Tibial nerve (tissue), 4 donors: ENCODE measurements around the gene MPHOSPH10. TPM values are rescaled to one million over a fixed set of nuclear protein-coding genes. Genes with fewer than 3 reads are reported as not detected.

Source experiments
- DNase-seq, 2 donors: peaks; one replicate each; pipeline ENCODE4 v3.0.0-alpha.2; 2019; ENCODE audit warnings: low spot score in 2 of 2
- H3K27ac ChIP-seq, 4 donors: fragments of 200-600 bp; sonication (generic) in 3 of 4; one replicate each; pipeline ENCODE4 v1.5.1; 2017 to 2019; ENCODE audit warnings: mild to moderate bottlenecking in 1 of 4
- H3K27me3 ChIP-seq, 2 donors: fragments of 200-600 bp; sonication (generic) in 1 of 2; one replicate each; pipeline versions ENCODE4 v1.5.1 to v1.6.0; 2017 to 2019
- H3K36me3 ChIP-seq, 3 donors: fragments of 200-600 bp; sonication (generic); one replicate each; pipeline ENCODE4 v1.5.1; 2018 to 2019
- H3K4me1 ChIP-seq, 4 donors: fragments of 200-600 bp; sonication (generic) in 3 of 4; one replicate each; pipeline ENCODE4 v1.5.1; 2017 to 2019
- H3K4me3 ChIP-seq, 4 donors: fragments of 200-600 bp; sonication (generic) in 3 of 4; one replicate each; pipeline ENCODE4 v1.5.1; 2017 to 2019; ENCODE audit warnings: mild to moderate bottlenecking in 1 of 4, moderate library complexity in 1 of 4
- H3K9me3 ChIP-seq, 4 donors: fragments of 200-600 bp; sonication (generic) in 3 of 4; one replicate each; pipeline ENCODE4 v1.5.1; 2017 to 2019
- EP300 ChIP-seq, 2 donors: sonication (generic); formaldehyde crosslinking; IDR thresholded peaks; one replicate each; pipeline ENCODE4 v1.6.1; 2017; ENCODE audit warnings: antibody characterized with exemption in 2 of 2, mild to moderate bottlenecking in 1 of 2
- POLR2A ChIP-seq, 2 donors: fragments of 450-650 bp; IDR thresholded peaks; one replicate each; pipeline ENCODE4 v1.6.1; 2017; ENCODE audit warnings: antibody characterized with exemption in 2 of 2, mild to moderate bottlenecking in 2 of 2, moderate library complexity in 2 of 2
- WGBS, 2 donors: methylation state at CpG; one replicate each; pipeline ENCODE4 v1.1.5; 2018; 5-methylcytosine and 5-hydroxymethylcytosine counted together
- total RNA-seq, 4 donors: library from RNA; depleted of rRNA; stranded (reverse); fragments of >200 nt; gene quantifications; one replicate each; pipeline ENCODE4 v1.1.0, GENCODE V29; 2016
- TF ChIP-seq, protein P1 (sequence below), 5 experiments: fragments of 200-600 bp in 3 of 5; fragments of 450-650 bp in 2 of 5; sonication (generic) in 3 of 5; IDR thresholded peaks; one replicate each; pipeline ENCODE4 v1.5.1; 2016 to 2019; ENCODE audit warnings: antibody characterized with exemption in 5 of 5, mild to moderate bottlenecking in 3 of 5, moderate library complexity in 2 of 5

Gene MPHOSPH10
- total RNA-seq, 4 donors from 2014 or later, result 15.3 to 30.8 (median 16.6) TPM

DNA sequence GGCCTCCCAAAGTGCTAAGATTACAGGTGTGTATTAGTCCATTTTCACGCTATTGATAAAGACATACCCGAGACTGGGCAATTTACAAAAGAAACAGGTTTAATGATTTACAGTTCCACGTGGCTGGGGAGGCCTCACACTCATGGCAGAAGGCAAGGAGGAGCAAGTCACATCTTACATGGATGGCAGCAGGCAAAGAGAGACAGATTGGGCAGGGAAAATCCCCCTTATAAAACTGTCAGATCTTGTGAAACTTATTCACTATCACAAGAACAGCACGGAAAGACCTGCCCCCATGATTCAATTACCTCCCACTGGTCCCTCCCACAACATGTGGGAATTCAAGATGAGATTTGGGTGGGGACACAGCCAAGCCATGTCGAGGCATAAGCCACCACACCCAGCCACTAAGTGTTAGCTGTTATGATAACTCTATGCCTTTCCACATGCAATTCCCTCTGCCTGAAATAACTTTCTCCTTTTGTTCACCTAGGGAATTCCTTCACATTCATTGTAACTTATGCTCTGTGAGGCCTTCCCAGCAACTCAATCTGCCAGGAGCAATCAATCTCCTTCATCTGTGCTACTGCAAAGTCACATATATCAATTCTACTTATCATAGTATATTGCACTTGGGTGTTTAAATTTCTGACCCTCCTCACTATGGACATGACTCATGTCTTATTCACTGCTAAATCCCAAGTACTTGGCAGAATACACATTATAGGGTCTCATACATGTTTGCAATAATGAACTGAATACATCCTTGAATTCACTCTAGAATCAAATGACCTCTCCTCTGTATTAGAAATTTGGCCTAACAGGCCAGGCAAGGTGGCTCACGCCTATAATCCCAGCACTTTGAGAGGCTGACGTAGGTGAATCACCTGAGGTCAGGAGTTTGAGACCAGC is 7.8 kb upstream of the MPHOSPH10 start:
- WGBS, 2 donors, result 88 to 92% methylated on average over 7 of the region's 7 CpGs
- Histone ChIP-seq H3K9me3 (no peaks in the 10 kb centered on the region), H3K4me1 (peaks cover 0 to 12% (median 0%) of the 10 kb centered on the region in 4 donors), H3K4me3 (no peak overlapping the region), H3K27me3 (no peaks in the 10 kb centered on the region), H3K27ac (no peak overlapping the region), H3K36me3 (peaks cover 0 to 58% (median 0%) of the 10 kb centered on the region in 3 donors)
- TF ChIP-seq POLR2A (IDR thresholded peaks at IDR 0.05) (no peak), EP300 (IDR thresholded peaks at IDR 0.05) (no peak)
- TF ChIP-seq, protein P1, sequence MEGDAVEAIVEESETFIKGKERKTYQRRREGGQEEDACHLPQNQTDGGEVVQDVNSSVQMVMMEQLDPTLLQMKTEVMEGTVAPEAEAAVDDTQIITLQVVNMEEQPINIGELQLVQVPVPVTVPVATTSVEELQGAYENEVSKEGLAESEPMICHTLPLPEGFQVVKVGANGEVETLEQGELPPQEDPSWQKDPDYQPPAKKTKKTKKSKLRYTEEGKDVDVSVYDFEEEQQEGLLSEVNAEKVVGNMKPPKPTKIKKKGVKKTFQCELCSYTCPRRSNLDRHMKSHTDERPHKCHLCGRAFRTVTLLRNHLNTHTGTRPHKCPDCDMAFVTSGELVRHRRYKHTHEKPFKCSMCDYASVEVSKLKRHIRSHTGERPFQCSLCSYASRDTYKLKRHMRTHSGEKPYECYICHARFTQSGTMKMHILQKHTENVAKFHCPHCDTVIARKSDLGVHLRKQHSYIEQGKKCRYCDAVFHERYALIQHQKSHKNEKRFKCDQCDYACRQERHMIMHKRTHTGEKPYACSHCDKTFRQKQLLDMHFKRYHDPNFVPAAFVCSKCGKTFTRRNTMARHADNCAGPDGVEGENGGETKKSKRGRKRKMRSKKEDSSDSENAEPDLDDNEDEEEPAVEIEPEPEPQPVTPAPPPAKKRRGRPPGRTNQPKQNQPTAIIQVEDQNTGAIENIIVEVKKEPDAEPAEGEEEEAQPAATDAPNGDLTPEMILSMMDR (IDR thresholded peaks at IDR 0.05), result no peak
- DNase-seq, result no peak

- 91 to 92% methylated on average over 7 of the region's 7 CpGs for WGBS, 2 donors
- Histone ChIP-seq H3K27me3 (no peaks in the 10 kb centered on the region), H3K36me3 (peaks cover 0 to 28% (median 0%) of the 10 kb centered on the region in 3 donors), H3K4me3 (no peak overlapping the region), H3K9me3 (no peaks in the 10 kb centered on the region), H3K27ac (no peak overlapping the region), H3K4me1 (peaks cover 0 to 30% (median 4%) of the 10 kb centered on the region in 4 donors)
- no peak for TF ChIP-seq EP300 (IDR thresholded peaks at IDR 0.05)
- TF ChIP-seq, protein P1 (IDR thresholded peaks at IDR 0.05), result no peak
- TF ChIP-seq POLR2A (IDR thresholded peaks at IDR 0.05), result no peak
- DNase-seq, result no peak
These were observed 4.7 kb upstream of the MPHOSPH10 start for GRCh38 chr2:71125506-71126294.

DNA sequence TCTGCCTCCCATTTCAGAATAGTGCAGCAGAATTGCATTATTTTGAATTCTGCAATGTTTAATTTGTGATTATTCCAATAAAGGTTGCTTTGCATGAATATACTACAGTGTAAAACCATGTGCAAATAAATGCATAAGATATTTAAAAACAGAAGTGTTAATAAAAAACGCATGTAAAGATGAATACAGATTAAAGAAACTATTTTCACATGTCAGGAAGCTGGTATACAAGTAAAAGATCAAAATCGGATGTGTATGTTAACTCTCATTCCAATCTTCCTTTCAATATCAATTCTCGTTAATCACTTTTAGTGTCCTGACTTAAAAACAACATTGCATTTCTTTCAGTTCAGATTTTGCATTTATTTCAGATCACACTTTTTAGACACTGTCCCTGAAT is 3.5 kb upstream of the MPHOSPH10 start:
- no peak overlapping the region for H3K4me3 ChIP-seq
- H3K4me1 ChIP-seq, result peaks cover 0 to 40% (median 9%) of the 10 kb centered on the region in 4 donors

GRCh38 chr2:71129114-71129901 is 1.1 kb upstream of the MPHOSPH10 start:
- TF ChIP-seq, protein P1 (IDR thresholded peaks at IDR 0.05), result no peak
- TF ChIP-seq EP300 (IDR thresholded peaks at IDR 0.05) (no peak), POLR2A (IDR thresholded peaks at IDR 0.05) (no peak)
- no peaks in the 10 kb centered on the region for H3K27me3 ChIP-seq
- WGBS, 2 donors, result 1% methylated on average over 18 of the region's 18 CpGs
- peak overlapping the region; percentile 68 to 99 (median 83) for H3K4me3 ChIP-seq
- H3K36me3 ChIP-seq, result peaks cover 0 to 13% (median 0%) of the 10 kb centered on the region in 3 donors
- no peaks in the 10 kb centered on the region for H3K9me3 ChIP-seq
- peaks cover 0 to 53% (median 14%) of the 10 kb centered on the region in 4 donors for H3K4me1 ChIP-seq
- peak in 1 of 2 donors; percentile 5 for DNase-seq
- peak overlapping the region; percentile 90 to 96 (median 94) for H3K27ac ChIP-seq

More for the DNA sequence above, 3.5 kb upstream of the MPHOSPH10 start:
- Histone ChIP-seq H3K27me3 (no peaks in the 10 kb centered on the region), H3K27ac (no peak overlapping the region), H3K9me3 (no peaks in the 10 kb centered on the region), H3K36me3 (peaks cover 0 to 15% (median 0%) of the 10 kb centered on the region in 3 donors)
- no peak for DNase-seq
- TF ChIP-seq EP300 (IDR thresholded peaks at IDR 0.05) (no peak), POLR2A (IDR thresholded peaks at IDR 0.05) (no peak)
- TF ChIP-seq, protein P1 (IDR thresholded peaks at IDR 0.05), result no peak
- 72% methylated on average over 3 of the region's 3 CpGs for WGBS, 2 donors
